Raji (cell line): ENCODE data around the gene CALY.
A peak's percentile ranks its signal among the peaks of the same experiment; 100 is the strongest.

ENCODE experiments used
- POLR2A ChIP-seq: IDR thresholded peaks from 2 replicates; pipeline ENCODE4 v1.6.1; 2011; ENCODE audit warnings: low read depth, low read length, control low read depth; ENCODE audit not compliant: insufficient read depth

Gene CALY

DNA sequence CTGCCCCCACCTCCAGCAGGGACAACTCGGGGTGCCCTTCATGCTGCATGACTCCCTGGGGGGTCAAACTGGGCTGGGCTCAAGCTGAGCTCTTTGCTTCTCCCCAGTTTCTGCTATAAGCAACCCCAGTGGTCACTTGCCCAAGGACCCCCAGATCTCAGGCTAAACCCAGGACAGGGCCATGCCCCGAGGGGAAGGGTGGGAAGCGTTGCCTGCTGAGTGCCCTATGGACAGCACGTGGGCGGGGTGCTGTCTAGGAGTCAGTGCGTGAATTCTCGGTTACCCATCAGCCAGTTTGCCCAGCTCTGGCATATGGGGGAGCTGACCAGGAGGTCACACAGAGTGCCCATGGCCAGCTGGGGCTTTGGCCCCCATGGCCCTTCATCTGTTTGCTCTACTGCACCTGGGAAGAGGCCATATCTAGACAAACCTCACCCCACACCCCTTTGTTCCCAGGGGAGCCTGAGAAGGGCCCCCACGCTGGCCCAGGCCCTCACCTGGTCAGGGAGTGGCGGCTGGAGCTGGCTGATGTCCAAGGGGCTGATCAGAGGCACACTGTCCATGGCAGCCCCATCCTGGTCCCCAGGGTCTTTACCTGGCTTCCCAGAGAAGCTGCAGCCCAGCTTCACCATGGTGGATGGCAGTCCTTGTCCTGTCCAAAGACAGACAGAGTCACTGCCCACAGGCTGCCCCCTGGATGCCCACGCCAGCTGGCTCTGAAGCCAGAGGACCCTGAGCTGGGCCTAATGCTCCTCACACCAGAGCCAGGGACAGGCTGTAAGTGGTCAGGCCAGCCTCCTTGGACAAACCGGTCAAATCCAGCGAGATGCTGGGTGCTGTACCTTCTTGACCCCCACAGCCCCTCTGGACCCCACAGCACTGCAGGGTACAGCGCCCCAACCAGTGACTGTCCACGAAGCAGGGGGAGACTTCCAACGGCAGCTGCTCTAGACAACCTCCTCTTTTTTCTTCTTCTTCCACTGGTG, 8.0 kb downstream of the CALY start:
- no peak for TF ChIP-seq POLR2A

DNA sequence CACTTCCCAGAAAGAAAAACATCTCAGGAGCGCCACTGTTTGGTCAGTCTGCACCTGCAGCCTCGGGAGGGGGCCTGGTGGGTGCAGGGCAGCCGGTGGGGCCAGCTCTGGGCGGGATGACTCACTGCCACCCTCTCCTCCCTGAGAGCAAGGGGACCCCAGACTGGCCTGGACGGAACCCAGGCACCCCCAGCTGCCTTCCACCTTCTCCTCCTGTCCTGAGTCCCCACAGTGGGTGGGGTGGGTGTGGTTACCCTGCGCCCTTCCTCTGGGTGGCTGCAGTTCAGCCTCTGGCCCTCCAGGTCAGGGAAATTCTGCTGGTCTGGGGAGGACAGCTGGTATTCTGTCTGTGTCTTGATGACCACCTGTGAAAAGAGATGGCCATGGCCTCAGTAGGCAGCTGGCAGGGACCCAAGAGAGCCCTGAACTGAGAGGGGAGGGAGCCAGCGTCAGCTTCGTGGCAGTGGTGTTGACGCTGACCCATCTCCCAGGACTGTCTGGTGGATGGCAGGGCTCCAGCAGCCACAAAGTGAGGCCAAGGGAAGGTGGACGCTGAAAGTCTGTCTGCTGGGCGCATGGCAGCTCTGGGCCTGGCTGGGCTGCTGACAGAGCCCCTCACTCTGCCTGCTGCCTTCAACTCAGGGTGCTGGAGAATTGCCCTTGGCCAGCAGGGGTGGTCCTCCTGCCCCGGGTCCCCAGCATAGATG, 8.9 kb downstream of the CALY start:
- TF ChIP-seq POLR2A, result no peak

GRCh38 chr10:133326745-133327650, 9.7 kb downstream of the CALY start:
- TF ChIP-seq POLR2A, result no peak

- TF ChIP-seq POLR2A, result no peak
These were observed 10.5 kb downstream of the CALY start for GRCh38 chr10:133326223-133326551.

GRCh38 chr10:133325440-133326222, 11.1 kb downstream of the CALY start:
- TF ChIP-seq POLR2A, result no peak

- no peak for TF ChIP-seq POLR2A
These were observed 11.8 kb downstream of the CALY start for GRCh38 chr10:133324857-133325260.

DNA sequence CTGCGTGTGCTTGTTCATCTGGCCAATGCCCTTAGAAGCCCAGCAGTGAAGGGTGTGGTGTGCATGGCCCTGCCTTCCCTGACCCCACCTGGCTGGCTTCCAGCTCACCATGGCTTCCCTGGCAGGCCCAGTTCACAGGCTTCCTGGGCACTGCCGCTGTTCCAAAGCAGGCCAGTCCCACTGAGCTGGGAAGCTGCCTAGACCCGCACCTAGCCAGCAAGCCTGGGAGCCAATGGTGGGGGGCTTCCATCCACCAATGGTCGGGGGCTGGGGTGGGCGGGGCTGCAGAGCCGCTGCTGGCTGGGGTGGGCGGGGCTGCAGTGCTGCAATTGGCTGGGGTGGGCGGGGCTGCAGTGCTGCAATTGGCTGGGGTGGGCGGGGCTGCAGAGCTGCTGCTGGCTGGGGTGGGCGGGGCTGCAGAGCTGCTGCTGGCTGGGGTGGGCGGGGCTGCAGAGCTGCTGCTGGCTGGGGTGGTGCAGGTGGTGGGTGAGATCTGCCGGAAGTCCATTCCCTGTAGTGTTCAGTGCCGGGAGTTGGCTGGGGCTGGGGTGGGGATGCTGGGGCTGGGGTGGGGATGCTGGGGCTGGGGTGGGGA, 12.4 kb downstream of the CALY start:
- TF ChIP-seq POLR2A, result 0 out of 2 replicates have a peak, but pooled peaks have one; percentile 25

DNA sequence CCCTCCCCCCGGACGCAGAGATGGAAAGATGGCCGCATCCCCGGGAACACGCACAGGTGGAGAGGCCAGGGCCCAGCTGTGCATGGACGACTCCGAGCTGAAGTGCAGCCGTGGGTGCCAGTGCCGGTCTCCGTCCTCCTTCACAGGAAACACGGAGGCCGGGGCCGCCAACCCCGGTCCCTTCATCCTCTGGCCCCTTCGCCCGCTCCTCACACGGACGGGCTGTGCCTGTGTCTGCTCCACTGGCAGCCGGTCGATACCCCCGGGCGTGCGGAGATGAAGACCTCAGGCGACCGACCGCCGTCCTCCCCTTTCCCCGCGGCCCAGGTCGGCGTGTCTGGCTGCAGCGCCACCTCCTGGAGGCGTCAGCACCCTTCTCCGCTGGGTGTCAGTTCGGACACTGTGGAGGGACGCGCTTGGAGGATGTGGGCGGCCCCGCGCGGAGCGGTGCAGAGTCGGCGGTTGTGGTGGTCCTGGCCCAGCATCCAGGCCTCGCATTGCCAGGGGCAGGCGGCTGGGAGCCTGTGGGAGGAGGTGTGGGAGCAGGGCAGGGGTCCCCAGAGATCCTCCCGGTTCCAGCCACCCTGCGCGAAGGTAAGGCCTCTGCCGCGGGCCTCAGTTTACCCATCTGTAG, 18.1 kb downstream of the CALY start:
- no peak for TF ChIP-seq POLR2A

- no peak for TF ChIP-seq POLR2A
These were observed 20.0 kb downstream of the CALY start for GRCh38 chr10:133316732-133317131.

GRCh38 chr10:133316266-133316665, 20.4 kb downstream of the CALY start:
- no peak for TF ChIP-seq POLR2A

DNA sequence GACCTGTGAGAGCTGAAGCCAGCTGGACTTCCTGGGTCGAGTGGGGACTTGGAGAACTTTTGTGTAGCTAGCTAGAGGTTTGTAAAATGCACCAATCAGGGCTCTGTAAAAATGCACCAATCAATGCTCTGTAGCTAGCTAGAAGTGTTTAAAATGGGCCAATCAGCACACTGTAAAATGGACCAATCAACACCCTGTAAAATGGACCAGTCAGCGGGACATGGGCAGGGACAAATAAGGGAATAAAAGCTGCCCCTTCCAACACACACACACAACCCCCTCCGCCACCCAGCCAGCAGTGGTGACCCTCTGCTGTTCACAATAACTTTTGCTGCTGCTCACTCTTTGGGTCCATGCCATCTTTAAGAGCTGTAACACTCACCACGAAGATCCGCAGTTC, 20.8 kb downstream of the CALY start:
- TF ChIP-seq POLR2A, result no peak

DNA sequence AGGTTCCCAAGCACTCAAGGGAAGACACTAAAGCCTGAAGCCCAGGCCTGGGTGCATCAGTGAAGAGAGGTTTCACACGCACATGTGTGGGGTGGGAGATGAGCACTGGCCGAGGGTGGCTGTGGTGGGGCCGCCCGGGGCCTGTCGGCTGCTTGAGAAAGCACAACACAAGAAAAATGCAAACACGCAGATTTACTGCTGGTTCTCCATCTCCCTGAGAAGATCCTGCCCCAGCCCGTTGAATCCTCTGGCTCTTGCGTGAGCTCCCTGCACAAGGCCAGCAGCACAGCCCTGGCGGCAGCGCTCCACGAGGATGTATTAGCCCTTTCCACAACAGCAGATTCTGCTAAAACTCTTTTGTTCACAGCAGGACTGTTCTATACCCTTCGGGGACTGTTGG, 21.8 kb downstream of the CALY start:
- TF ChIP-seq POLR2A, result no peak

DNA sequence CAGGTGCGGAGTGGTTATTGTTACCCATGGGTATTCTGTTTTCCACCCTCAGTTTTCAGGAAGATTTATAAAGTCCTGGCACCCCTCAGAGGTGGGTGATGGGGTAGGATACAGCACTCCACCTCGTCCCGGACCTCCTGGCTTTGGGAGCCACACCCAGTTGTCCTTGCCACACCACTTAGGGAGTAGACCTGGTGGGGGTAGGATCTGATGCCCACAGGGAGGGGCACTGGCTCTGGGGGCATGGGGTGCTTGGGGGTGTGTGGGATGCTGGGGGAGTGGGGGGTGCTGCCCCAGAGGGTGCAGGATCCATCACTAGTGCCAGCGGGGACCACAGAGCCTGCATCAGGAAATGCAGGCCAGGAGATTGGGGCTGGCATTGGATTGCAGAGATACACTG, 23.5 kb downstream of the CALY start:
- no peak for TF ChIP-seq POLR2A

GRCh38 chr10:133312769-133313145, 23.9 kb downstream of the CALY start:
- no peak for TF ChIP-seq POLR2A
